DND-41 (cell line): ENCODE measurements around the gene MRPL20.

Experiments used
- ATAC-seq: fragments of 200-7000 bp; cut with Tn5 transposase; 3 replicates; pipeline ENCODE4 v1.9.1; 2021; ENCODE audit warnings: low read depth; ENCODE audit not compliant: insufficient read depth
- DNase-seq: peaks from one replicate; pipeline ENCODE4 v3.0.0-alpha.2; 2020
- H2AFZ ChIP-seq: 2 replicates; pipeline ENCODE4 v1.6.0; 2012; ENCODE audit warnings: low read depth, low read length
- H3K27ac ChIP-seq: 2 replicates; pipeline ENCODE4 v1.5.1; 2012; ENCODE audit warnings: low read length, inconsistent platforms
- H3K27me3 ChIP-seq: fragments of 200-600 bp; sonication (generic); 2 replicates; pipeline ENCODE4 v1.6.0; 2012; ENCODE audit warnings: low read length, mild to moderate bottlenecking, inconsistent platforms; ENCODE audit not compliant: insufficient read depth, poor library complexity
- H3K36me3 ChIP-seq: 2 replicates; pipeline ENCODE4 v1.5.1; 2012; ENCODE audit warnings: low read length, inconsistent platforms; ENCODE audit not compliant: insufficient read depth
- H3K4me1 ChIP-seq: 2 replicates; pipeline ENCODE4 v1.5.1; 2012; ENCODE audit warnings: mild to moderate bottlenecking, low read length; ENCODE audit not compliant: insufficient read depth
- H3K4me2 ChIP-seq: 2 replicates; pipeline ENCODE4 v1.6.0; 2012; ENCODE audit warnings: mild to moderate bottlenecking, moderate library complexity, low read length, inconsistent platforms; ENCODE audit not compliant: insufficient read depth
- H3K4me3 ChIP-seq, 2 experiments: fragments of 200-600 bp in 1 of 2; shearing (Covaris generic) in 1 of 2; 2 replicates each; pipeline ENCODE4 v1.5.1; 2012 to 2016; ENCODE audit warnings: inconsistent platforms in 2 of 2, low read length in 2 of 2, mild to moderate bottlenecking in 2 of 2, low read depth in 1 of 2, moderate library complexity in 1 of 2
- H3K79me2 ChIP-seq: 2 replicates; pipeline ENCODE4 v1.6.0; 2012; ENCODE audit warnings: low read length, inconsistent platforms; ENCODE audit not compliant: insufficient read depth
- H3K9ac ChIP-seq: 2 replicates; pipeline ENCODE4 v1.6.0; 2012; ENCODE audit warnings: low read depth, mild to moderate bottlenecking, inconsistent platforms, low read length, moderate library complexity
- H3K9me3 ChIP-seq: 2 replicates; pipeline ENCODE4 v1.5.1; 2012; ENCODE audit warnings: low read length, moderate library complexity, mild to moderate bottlenecking, inconsistent platforms; ENCODE audit not compliant: insufficient read depth, severe bottlenecking
- H4K20me1 ChIP-seq: 2 replicates; pipeline ENCODE4 v1.6.0; 2012; ENCODE audit warnings: low read length; ENCODE audit not compliant: insufficient read depth
- CTCF ChIP-seq: IDR thresholded peaks from 2 replicates; pipeline ENCODE4 v1.5.1; 2012; ENCODE audit warnings: borderline replicate concordance, low read length, moderate library complexity, mild to moderate bottlenecking; ENCODE audit not compliant: poor library complexity, severe bottlenecking; ENCODE audit errors: extremely low read depth
- EZH2 ChIP-seq: IDR thresholded peaks from 3 replicates; pipeline ENCODE4 v1.6.1; 2012; ENCODE audit warnings: borderline replicate concordance, low read depth, mild to moderate bottlenecking, moderate library complexity, low read length, inconsistent platforms; ENCODE audit not compliant: severe bottlenecking

Gene MRPL20

GRCh38 chr1:1366699-1367066 is 40.4 kb downstream of the MRPL20 start:
- Histone ChIP-seq H3K4me3 (no peak overlapping the region), H3K36me3 (peaks cover 6% of the 10 kb centered on the region; the same call in 1 of the 2 replicates), H3K9me3 (peaks cover 17% of the 10 kb centered on the region), H3K27me3 (no peaks in the 10 kb centered on the region), H3K27ac (no peak overlapping the region), H3K4me1 (peaks cover 6% of the 10 kb centered on the region), H2AFZ (no peak overlapping the region), H3K79me2 (no peaks in the 10 kb centered on the region), H3K9ac (no peak overlapping the region), H3K4me2 (no peak overlapping the region), H4K20me1 (peaks cover 6% of the 10 kb centered on the region)
- TF ChIP-seq CTCF (no peak), EZH2 (no peak)
- ATAC-seq = no peak
- no peak for DNase-seq

DNA sequence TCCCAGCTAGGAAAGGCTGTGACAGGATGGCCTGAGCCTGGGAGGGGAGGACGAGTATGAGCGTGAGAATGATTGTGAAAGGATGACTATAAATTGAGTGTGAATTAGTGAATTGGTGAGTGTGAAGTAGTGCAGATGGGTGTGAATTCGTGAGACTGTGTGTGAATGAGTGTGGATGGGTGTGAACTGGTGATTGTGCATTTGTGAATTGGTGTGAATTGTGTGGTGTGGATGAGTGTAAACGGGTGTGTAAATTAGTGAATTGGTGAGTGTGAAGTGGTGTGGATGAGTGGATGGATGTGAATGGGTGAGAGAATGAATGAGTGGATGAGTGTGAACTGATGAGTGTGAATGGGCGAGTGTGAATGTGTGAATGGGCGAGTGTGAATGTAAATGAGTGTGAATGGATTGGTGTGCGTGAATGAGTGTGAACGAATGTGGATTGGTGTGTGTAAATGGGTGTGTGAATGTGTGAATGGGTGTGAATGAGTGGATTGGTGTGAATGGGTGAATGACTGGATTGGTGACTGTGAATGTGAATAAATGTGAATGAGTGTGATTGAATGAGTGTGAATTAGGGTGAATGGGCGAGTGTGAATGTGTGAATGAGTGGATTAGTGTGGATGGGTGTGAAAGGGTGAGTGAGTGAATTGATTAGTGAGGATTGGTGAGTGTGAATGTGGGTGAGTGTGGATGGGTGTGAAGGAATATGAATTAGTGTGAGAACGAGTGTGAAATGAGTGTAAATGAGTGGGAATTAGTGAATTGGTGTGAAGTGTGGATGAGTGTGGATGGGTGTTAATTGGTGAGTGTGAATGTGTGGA is 41.0 kb downstream of the MRPL20 start:
- TF ChIP-seq CTCF = no peak
- TF ChIP-seq EZH2 = no peak

DNA sequence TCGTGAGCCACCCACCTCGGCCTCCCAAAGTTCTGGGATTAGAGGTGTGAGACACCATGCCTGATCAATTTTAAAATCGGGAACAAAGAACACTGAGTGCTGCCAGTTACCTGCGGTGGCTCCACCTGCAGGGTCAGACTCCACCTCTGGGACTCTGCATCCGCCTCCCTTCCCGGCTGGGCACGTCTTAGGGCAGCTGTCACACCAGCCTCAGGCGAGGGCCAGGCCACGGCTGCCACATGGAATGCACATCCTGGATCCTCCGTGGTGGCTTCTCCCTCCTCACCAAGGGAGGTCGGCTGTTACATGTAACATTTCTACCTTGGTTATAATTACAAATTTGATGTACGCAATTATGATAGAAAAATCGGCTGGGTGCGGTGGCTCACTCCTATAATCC is 42.8 kb downstream of the MRPL20 start:
- Histone ChIP-seq H3K27ac (no peak overlapping the region), H3K4me1 (no peaks in the 10 kb centered on the region), H3K4me3 (no peak overlapping the region), H2AFZ (no peak overlapping the region), H3K79me2 (no peaks in the 10 kb centered on the region), H3K9me3 (peaks cover 17% of the 10 kb centered on the region), H3K27me3 (no peaks in the 10 kb centered on the region), H3K4me2 (no peak overlapping the region), H4K20me1 (no peaks in the 10 kb centered on the region), H3K9ac (no peak overlapping the region), H3K36me3 (no peaks in the 10 kb centered on the region)
- DNase-seq (no peak), ATAC-seq (no peak)
- TF ChIP-seq CTCF = no peak
- no peak for TF ChIP-seq EZH2

More for the DNA sequence above, 41.0 kb downstream of the MRPL20 start:
- Histone ChIP-seq H3K27ac (no peak overlapping the region), H4K20me1 (no peaks in the 10 kb centered on the region; the same call in 1 of the 2 replicates), H3K9ac (no peak overlapping the region), H3K79me2 (no peaks in the 10 kb centered on the region), H3K27me3 (no peaks in the 10 kb centered on the region), H3K36me3 (no peaks in the 10 kb centered on the region), H3K9me3 (peaks cover 17% of the 10 kb centered on the region), H2AFZ (no peak overlapping the region), H3K4me1 (no peaks in the 10 kb centered on the region), H3K4me3 (no peak overlapping the region), H3K4me2 (no peak overlapping the region)
- DNase-seq (no peak), ATAC-seq (no peak)
